GM21576 (cell line): ENCODE results near the gene MAML3.

Source experiments
- ATAC-seq: cut with Tn5 transposase; IDR thresholded peaks from one replicate; pipeline ENCODE4 v1.9.1; 2021; ENCODE audit warnings: mild to moderate bottlenecking, moderate library complexity; ENCODE audit not compliant: unreplicated experiment

The MAML3 gene

GRCh38 chr4:140153718-140154571, at the start of gene MAML3:
MAML3 (minus strand) TSS chr4:140154184; CDS start chr4:140153327, 857 bp downstream.
- peak; percentile 43 for ATAC-seq

- ATAC-seq: no peak
Measured at GRCh38 chr4:140198942-140199341, 45.0 kb upstream of the MAML3 start.

DNA sequence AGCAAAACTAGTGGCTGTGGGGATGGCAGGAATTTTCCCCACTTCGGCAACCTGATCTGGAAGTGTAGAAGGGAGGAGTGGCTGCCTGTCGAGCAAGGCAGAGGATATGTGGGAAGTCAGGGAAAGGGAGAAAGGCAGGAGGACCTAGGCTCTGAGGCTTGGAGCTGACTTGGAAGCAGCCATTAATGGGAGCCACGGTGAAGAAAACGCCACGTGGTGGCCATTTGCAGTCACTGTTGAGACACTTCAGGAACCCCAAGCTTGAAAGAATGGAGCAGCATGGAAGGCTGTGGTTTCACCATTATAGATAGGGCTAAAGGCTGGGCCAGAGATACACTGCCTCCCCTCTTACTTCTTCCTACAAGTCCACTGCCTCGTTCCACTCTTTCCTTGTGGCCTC, 41.8 kb upstream of the MAML3 start:
- ATAC-seq: no peak

DNA sequence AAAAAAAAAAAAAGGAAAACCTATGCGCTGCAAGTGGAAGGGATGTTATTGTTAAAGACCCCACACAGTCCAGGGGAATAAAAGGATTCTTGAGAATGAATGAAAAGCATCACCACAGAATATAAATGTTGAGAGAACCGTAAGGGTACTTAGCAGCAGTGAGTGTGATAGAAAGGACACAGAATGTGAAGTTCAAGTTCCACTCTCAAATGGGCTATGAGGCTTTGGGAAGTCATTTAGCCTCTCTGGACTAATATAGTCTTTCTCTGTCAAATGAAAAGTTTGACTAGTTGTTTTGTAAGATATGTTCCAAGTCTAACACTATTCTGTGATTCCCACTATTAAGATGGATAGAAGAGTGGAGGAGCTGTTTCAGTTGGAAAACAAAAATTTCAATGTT, 35.8 kb upstream of the MAML3 start:
- ATAC-seq: no peak

DNA sequence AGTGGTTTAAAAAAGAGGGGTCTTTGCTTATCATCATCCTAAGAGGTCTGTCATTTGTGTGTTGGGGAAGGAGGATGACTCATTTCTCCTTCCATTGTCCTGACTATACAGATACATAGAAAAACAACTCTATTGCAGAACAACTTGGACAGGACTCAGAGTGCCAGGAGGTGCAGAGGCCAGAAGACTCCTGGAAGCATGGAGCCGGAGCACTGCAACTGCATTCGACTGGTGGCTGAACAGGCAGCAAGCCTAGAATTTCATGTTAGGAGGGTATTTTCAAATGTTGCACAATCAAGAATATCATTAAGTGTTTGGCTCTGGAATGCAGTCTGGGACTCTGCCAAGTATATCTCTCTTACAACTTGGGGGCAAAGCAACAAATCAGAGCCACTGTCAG, 35.0 kb upstream of the MAML3 start:
- ATAC-seq: no peak

GRCh38 chr4:140187316-140187695, 33.3 kb upstream of the MAML3 start:
- ATAC-seq: no peak

DNA sequence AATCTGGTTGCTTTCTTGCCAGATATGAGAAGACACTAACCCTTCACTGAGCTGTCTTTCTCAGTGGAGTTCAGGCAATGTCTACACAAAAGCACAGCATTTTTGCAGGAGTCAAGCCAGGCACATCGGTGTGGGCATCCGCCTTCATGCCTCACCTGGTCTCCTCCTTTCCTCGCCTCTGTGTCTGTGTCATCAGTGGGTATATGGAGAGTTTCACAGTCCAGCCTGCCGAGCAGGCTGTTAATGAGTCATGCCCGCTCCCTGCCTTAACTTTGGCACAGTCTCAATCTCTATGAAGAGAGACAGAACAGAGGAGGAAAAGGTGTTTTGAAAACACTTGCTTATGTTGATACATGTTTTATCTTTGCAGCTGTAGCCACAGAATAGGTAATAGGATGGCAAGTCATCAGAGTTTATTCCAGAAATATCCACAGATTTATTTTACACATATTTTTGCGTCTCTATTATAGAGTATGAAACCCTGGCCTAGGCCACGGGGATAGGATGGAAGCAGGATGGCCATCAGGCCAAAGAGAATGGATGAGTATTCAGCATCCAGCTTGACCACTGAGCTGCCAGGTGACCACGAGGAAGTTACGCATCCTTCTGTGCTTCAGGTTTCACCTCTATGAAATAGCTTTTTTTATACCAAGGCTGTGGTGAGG, 32.8 kb upstream of the MAML3 start:
- ATAC-seq: no peak

GRCh38 chr4:140186082-140186438, 32.1 kb upstream of the MAML3 start:
- ATAC-seq: no peak

- no peak for ATAC-seq
Measured at GRCh38 chr4:140185412-140186081, 31.6 kb upstream of the MAML3 start.

DNA sequence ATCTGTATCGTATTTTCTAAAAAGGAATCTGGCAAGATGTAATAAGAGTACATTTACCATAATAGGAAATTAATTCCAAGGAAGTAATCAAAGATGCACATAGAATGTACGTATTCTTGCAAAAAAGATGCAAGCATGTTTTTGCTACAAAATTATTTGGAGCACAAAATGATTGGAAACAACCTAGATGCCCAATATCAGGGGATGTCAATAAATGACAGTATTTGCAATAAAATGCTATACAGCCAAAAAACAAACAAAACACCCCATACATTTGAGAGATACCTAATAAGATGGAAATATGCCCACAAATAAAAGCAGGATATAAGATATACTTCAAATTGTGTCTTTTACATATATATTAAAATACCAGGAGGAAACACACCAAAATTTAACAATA, 29.3 kb upstream of the MAML3 start:
- ATAC-seq: no peak

DNA sequence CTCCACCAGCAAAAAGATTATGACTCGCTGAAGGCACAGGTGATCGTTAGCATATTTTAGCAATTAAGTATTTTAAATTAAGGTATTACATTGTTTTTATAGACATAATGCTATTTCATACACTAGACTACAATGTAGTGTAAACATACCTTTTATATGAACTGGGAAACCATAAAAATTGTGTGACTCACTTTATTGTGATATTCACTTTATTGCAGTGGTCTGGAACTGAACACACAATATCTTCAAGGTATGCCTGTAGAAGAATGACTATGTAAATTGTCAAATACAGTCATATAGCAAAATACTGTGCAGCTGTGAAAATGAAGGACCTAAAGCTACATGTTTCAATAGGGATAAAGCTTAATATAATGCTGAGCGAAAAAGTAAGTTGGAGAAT, 26.6 kb upstream of the MAML3 start:
- ATAC-seq: no peak

GRCh38 chr4:140176735-140177134, 22.8 kb upstream of the MAML3 start:
- ATAC-seq: no peak

DNA sequence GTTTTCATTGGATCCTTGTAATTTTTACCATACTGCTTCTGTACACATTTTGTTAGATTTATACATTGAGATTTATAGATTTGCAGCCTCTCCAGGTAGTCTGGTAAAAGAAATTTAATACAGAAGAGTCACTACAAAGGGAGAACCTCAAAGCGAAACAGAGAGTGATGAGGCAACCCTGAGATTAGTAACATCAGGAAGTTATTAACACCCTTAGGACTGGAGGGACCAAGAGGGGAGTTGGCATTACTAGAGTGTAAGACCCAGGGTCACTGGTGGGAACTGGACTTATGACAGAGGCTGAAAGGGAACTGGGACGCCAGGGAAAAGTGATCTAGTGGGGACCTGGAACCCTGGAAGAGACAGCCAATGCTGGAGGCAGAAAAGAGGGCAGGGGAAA, 20.6 kb upstream of the MAML3 start:
- no peak for ATAC-seq

DNA sequence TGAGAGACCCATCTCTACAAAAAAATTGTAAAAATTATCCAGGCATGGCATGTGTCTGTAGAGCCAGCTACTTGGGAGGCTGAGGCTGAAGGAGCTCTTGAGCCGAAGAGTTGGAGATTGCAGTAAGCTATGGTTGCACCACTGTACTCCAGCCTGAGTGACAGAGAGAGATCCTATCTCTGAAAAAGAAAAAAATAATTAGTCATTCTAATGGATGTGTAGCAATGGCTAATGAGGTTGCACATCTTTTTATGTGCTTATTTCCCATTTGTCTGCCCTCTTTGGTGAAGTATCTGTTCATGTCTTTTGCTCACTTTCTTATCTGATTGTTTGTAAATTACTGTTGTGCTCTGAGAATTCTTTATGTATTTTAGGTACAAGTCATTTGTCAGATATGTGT, 19.0 kb upstream of the MAML3 start:
- no peak for ATAC-seq

DNA sequence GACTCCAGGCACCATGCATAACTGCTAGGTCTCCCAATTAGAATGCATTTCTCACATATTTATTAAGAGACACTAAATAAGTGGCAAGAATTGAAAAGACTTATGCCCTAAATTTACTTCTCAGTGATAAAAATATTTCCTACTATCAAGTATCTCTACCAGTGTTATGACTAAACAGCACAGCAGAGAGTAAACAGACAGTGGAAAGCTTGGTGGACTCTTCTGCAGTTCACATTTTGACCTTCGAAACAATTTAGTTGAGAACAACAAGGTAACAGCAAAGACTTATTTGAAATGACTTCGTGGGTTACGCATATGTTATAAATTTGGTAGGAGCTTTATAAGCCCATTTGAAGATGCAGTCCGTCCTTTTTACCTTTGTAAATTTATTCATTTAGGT, 16.3 kb upstream of the MAML3 start:
- ATAC-seq: no peak

GRCh38 chr4:140168936-140169335, 15.0 kb upstream of the MAML3 start:
- ATAC-seq: no peak

GRCh38 chr4:140168474-140168873, 14.5 kb upstream of the MAML3 start:
- no peak for ATAC-seq

GRCh38 chr4:140163029-140163810, 9.2 kb upstream of the MAML3 start:
- ATAC-seq: no peak

DNA sequence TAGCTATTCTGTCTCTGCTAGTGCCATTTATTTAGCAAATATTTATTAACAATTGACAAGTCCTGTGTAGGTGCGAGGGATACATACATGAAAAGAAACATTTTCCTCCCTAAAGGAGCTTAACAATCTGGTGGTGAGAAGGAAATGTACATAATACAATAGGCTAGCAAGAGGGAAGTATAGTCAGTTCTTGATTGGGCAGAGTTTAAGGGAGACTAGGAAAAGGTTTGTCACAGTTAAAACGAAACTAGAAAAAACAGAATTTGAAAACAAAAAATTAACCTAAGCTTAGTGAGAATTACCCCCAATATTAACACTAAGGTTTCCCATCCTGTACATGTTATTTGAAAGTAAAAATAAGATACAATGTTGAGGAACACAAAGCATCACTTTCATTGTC, 8.6 kb upstream of the MAML3 start:
- ATAC-seq: no peak

DNA sequence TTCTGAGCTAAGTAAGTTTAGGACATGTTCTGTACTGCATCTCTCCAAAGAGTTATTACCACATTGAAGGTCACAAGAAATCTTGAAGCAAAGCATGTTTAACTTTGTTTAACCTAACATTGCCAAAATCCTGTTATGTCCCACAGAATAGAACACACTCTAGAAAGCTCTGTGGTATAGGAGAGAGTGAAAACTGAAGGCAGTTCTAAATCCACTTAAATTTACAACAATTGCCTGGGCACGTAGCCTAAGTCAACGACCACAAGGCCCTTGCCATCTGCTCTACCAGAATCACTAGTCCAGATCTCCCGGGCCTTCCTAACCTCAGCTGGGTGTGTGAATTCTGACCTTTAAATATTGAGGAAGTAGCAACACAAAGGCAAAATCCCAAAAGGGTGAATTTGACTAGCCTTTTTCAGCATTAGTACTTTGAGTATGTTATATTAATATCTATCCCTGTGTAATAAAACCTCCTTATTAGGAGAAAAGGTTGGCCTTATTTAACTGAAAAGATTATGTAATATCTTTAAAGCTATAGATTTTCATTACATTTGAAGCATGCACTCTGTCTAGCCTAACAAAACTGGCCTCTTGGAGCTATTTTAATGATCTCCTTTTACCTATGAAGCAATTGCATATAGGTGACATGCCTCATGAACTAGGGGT, 4.5 kb upstream of the MAML3 start:
- no peak for ATAC-seq

DNA sequence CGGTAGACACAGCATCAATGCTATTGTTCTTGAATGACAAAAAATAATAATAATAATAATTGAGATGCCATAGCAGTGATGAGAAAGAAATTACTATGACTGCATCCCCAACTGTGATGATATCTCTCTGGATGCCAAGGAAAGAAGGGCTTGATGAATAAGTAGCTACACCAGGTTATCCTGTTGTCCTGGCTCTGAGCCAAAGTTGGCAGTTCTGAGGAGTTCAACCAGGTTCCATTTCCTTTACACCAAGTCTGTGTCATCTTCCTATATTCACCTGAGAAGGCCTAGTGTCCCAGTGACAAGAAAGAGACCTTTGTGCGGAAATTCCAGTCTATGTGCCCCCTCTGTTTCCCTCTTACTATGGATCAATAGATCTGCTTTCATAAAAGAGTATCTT, 3.4 kb upstream of the MAML3 start:
- ATAC-seq: no peak
